Left lung (tissue), 10 donors: ENCODE results near the gene TMPRSS9. TPM values are rescaled to one million over a fixed set of nuclear protein-coding genes. Genes with fewer than 3 reads are reported as not detected.
A peak's percentile ranks its signal among the peaks of the same experiment; 100 is the strongest.

Experiments
- ATAC-seq: fragments of 200-7000 bp; cut with Tn5 transposase; one replicate; pipeline ENCODE4 v1.9.1; 2020; ENCODE audit warnings: moderate library complexity
- DNase-seq, 4 donors: peaks; one replicate each; pipeline ENCODE4 v3.0.0-alpha.2; 2013 to 2020
- H3K27ac ChIP-seq, 2 donors: fragments of 200-600 bp; sonication (generic) in 1 of 2; one replicate each; pipeline versions ENCODE4 v1.5.0 to v1.8.0; 2020 to 2021
- H3K27me3 ChIP-seq, 2 donors: fragments of 200-600 bp; sonication (generic) in 1 of 2; one replicate each; pipeline versions ENCODE4 v1.5.0 to v1.8.0; 2020 to 2021
- H3K36me3 ChIP-seq, 2 donors: fragments of 200-600 bp; sonication (generic) in 1 of 2; one replicate each; pipeline versions ENCODE4 v1.5.0 to v1.8.0; 2020 to 2021
- H3K4me1 ChIP-seq, 2 donors: fragments of 200-600 bp; one replicate each; pipeline ENCODE4 v1.8.0; 2021
- H3K4me3 ChIP-seq, 2 donors: fragments of 200-600 bp; sonication (generic) in 1 of 2; one replicate each; pipeline versions ENCODE4 v1.5.0 to v1.8.0; 2020 to 2021; ENCODE audit warnings: mild to moderate bottlenecking in 1 of 2
- H3K9me3 ChIP-seq, 2 donors: fragments of 200-600 bp; sonication (generic) in 1 of 2; one replicate each; pipeline versions ENCODE4 v1.5.0 to v1.8.0; 2020 to 2021
- CTCF ChIP-seq, 2 donors: fragments of 200-600 bp; sonication (generic) in 1 of 2; IDR thresholded peaks; one replicate each; pipeline versions ENCODE4 v1.5.0 to v1.8.0; 2021; ENCODE audit warnings: antibody characterized with exemption in 2 of 2
- intact Hi-C, 2 donors: fragments of 100-400 bp; cut with DNase I; formaldehyde crosslinking; loops; one replicate each; pipeline versions ENCODE4 v1.11.2 to v1.14.2; 2022
- polyA plus RNA-seq, 6 donors: library from polyadenylated mRNA; unstranded; fragments of 120-200 nt; gene quantifications; one replicate each; pipeline ENCODE4 v1.2.1, GENCODE V29; 2013; ENCODE audit not compliant: insufficient read length in 6 of 6
- total RNA-seq, 2 donors: library from RNA; stranded (reverse); fragmentation: NEBNext Ultra II Directional; extraction: Animal tissue kit (Norgen Biotek cat#: 25700); gene quantifications; one replicate each; pipeline ENCODE4 v1.2.1, GENCODE V29; 2021
- donor health status: DM: no; HTN: yes; CAD: no.
- donor health status: DM: no; HTN: no; CAD: no.

The TMPRSS9 gene
- total and polyA plus RNA-seq, 8 donors, result 0.45 to 1.1 (median 0.49) TPM; not detected in 2

DNA sequence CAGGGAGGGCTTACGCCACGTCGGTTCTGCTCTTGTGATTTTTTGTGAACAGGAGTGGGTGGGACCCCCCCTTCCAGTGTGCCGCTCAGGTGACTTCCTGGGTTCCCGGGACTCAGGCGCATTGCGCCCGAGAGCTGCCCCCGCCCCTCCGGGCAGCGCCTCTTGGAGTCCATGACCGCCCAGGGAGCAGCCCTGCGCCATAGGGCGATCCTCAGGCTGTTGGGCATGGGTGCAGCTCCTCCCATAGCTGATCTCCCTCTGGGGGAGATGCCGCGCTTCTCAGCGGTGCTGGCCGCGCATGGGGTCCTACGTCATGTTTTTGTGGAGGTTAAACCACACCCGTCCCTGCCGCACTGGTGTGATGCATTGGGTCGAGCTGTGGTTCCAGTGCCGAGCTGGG lies 7.9 kb upstream of the TMPRSS9 start:
- no peaks in the 10 kb centered on the region for H3K4me1 ChIP-seq
- no peak overlapping the region for H3K4me3 ChIP-seq
- peaks cover 0 to 36% of the 10 kb centered on the region in 2 donors for H3K36me3 ChIP-seq
- H3K27me3 ChIP-seq, result no peaks in the 10 kb centered on the region
- H3K9me3 ChIP-seq, result no peaks in the 10 kb centered on the region
- no peak overlapping the region for H3K27ac ChIP-seq
- ATAC-seq (no peak), DNase-seq (no peak)
- intact Hi-C loops, result no loop called here
- TF ChIP-seq CTCF (IDR thresholded peaks at IDR 0.05), result no peak

GRCh38 chr19:2353159-2353886 lies 6.7 kb upstream of the TMPRSS9 start:
- intact Hi-C loops, result no loop called here
- peaks cover 0 to 36% of the 10 kb centered on the region in 2 donors for H3K36me3 ChIP-seq
- no peak for TF ChIP-seq CTCF (IDR thresholded peaks at IDR 0.05)
- no peaks in the 10 kb centered on the region for H3K4me1 ChIP-seq
- H3K27me3 ChIP-seq, result no peaks in the 10 kb centered on the region
- ATAC-seq, result no peak
- H3K9me3 ChIP-seq, result no peaks in the 10 kb centered on the region
- H3K4me3 ChIP-seq, result no peak overlapping the region
- H3K27ac ChIP-seq, result no peak overlapping the region
- peak in 1 of 4 donors; percentile 75 for DNase-seq

DNA sequence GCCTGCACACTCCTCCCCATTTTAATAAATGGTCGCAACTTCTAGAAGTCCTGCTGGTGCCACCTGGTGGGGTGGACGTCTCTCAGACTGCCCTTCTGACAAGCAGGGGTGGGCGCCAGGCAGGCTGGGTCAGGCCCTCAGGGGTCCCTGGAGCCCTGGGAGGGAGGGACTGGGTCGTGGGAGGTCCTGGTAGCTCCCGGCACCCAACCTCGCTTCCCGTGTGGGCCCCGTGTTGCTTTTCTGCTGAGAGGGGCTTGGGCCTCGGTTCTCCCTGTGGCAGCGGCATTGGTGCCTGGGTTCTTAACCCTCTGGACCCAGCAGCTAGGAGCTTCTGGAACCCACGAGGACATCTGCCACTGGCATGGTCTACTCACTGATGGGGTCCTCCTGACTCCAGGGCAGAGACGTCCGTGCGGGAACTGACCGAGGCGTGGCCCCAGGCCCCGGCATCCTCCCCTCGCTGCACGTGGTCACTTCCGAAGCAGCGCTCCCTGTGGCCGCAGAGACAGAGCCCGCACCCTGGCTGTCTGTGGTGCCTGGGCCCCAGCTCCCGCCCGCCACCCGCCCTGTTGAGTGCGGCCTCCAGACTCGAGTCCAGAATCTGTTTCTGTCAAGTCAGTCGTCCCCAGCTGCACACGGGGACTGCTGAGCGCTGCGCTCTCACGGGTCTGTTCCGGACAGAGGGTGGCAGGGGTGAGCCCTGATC lies 6.0 kb upstream of the TMPRSS9 start:
- DNase-seq (peak in 1 of 4 donors; percentile 71), ATAC-seq (no peak)
- no peak overlapping the region for H3K4me3 ChIP-seq

DNA sequence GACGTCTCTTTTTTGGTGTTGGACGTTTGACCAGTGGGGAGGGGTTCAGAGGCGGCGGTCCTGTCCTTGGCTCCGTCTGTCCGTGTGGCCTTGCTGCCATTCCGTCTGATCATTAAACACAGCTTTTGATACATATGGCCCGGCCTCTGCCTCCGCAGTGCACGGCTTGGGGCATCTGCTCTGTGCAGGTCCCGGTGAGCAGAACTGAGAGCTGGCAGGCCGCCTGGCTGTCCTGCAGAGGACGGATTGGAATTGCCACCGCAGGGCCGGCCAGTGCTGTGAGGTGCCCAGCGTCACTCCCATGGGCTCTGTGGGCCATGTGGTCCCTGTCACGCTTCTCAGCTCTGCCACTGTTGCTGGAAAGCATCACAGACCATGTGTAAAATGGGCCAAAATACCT lies 5.4 kb upstream of the TMPRSS9 start:
- Histone ChIP-seq H3K36me3 (peaks cover 0 to 36% of the 10 kb centered on the region in 2 donors), H3K27ac (no peak overlapping the region), H3K4me1 (no peaks in the 10 kb centered on the region), H3K27me3 (peaks cover 4 to 8% of the 10 kb centered on the region in 2 donors), H3K9me3 (no peaks in the 10 kb centered on the region), H3K4me3 (no peak overlapping the region)
- ATAC-seq, result no peak
- no peak for TF ChIP-seq CTCF (IDR thresholded peaks at IDR 0.05)
- intact Hi-C loops, result no loop called here
- no peak for DNase-seq

More for the DNA sequence above, 6.0 kb upstream of the TMPRSS9 start:
- Histone ChIP-seq H3K36me3 (peaks cover 0 to 36% of the 10 kb centered on the region in 2 donors), H3K9me3 (no peaks in the 10 kb centered on the region), H3K27me3 (peaks cover under 1 to 4% of the 10 kb centered on the region in 2 donors), H3K27ac (no peak overlapping the region), H3K4me1 (no peaks in the 10 kb centered on the region)
- intact Hi-C loops, result no loop called here
- TF ChIP-seq CTCF (IDR thresholded peaks at IDR 0.05), result no peak
